Uterus (tissue), 2 donors: ENCODE results near the gene MEGF9.

Source experiments
- CTCF ChIP-seq, 4 experiments: fragments of 200-600 bp in 2 of 4; fragments of 450-650 bp in 2 of 4; sonication (generic) in 2 of 4; IDR thresholded peaks; one replicate each; pipeline ENCODE4 v1.5.1; 2016 to 2019; ENCODE audit warnings: antibody characterized with exemption in 4 of 4, mild to moderate bottlenecking in 2 of 4, moderate library complexity in 1 of 4
- POLR2A ChIP-seq, 2 donors: fragments of 450-650 bp; IDR thresholded peaks; one replicate each; pipeline ENCODE4 v1.6.1; 2016; ENCODE audit warnings: antibody characterized with exemption in 2 of 2, mild to moderate bottlenecking in 1 of 2, moderate library complexity in 1 of 2

- TF ChIP-seq CTCF (IDR thresholded peaks at IDR 0.05) (no peak), POLR2A (IDR thresholded peaks at IDR 0.05) (no peak)
These were observed 77.9 kb downstream of the MEGF9 start for GRCh38 chr9:120636194-120636957.
